ENCODE data around the gene TNK1.
"Not testable (repeated sequence)": the region's sequence is repeated elsewhere in the genome, so short reads cannot be mapped to it uniquely, and the experiment has no call there.

Gene TNK1

GRCh38 chr17:7363311-7363710 lies 17.6 kb upstream of the TNK1 start:
- CTCF ChIA-PET: interaction anchor here (1.8 to 3.0 kb wide), 2 partner anchors 10 to 198 kb away, joined by 5 to 17 read pairs; partner anchors contain the start of genes KCTD11 and TMEM95
- no peak overlapping the region for H3K4me3 ChIP-seq (ENCODE audit: low read depth, low read length)
- no peak for DNase-seq (ENCODE audit: low read depth, low spot score)
- POLR2A ChIA-PET: no interaction called here
- TF ChIP-seq CTCF (IDR thresholded peaks at IDR 0.05; ENCODE audit: insufficient read depth, low read length, missing control alignments): no peak

GRCh38 chr17:7365963-7366362 lies 14.9 kb upstream of the TNK1 start:
- CTCF ChIA-PET: interaction anchor here (1.6 kb wide), 1 partner anchor 10 kb away, joined by 13 read pairs; the partner anchor contains the start of gene TMEM95
- DNase-seq (ENCODE audit: low read depth, low spot score); POLR2A ChIA-PET; H3K4me3 ChIP-seq (ENCODE audit: low read depth, low read length): not testable (repeated sequence)

- no peak overlapping the region for H3K4me3 ChIP-seq (ENCODE audit: low read depth, low read length)
- no peak for DNase-seq (ENCODE audit: low read depth, low spot score)
- POLR2A ChIA-PET: no interaction called here
- no peak for TF ChIP-seq CTCF (IDR thresholded peaks at IDR 0.05; ENCODE audit: insufficient read depth, low read length, missing control alignments)
- CTCF ChIA-PET: interaction anchor here (5.2 kb wide), 1 partner anchor 12 kb away, joined by 42 read pairs; the partner anchor contains the start of gene TMEM95
These were observed 13.8 kb upstream of the TNK1 start for GRCh38 chr17:7367083-7367482.

GRCh38 chr17:7367918-7368598 lies 12.8 kb upstream of the TNK1 start:
- H3K4me3 ChIP-seq (ENCODE audit: low read depth, low read length): no peak overlapping the region
- DNase-seq (ENCODE audit: low read depth, low spot score): no peak
- CTCF ChIA-PET: interaction anchor here (5.2 kb wide), 1 partner anchor 13 kb away, joined by 42 read pairs; the partner anchor contains the start of gene TMEM95
- POLR2A ChIA-PET: interaction anchor here (0.7 kb wide), 1 partner anchor 15 kb away, joined by 3 read pairs; no protein-coding TSS in a partner anchor
- TF ChIP-seq CTCF (IDR thresholded peaks at IDR 0.05; ENCODE audit: insufficient read depth, low read length, missing control alignments): no peak

- DNase-seq (ENCODE audit: low read depth, low spot score); H3K4me3 ChIP-seq (ENCODE audit: low read depth, low read length); POLR2A ChIA-PET: not testable (repeated sequence)
- CTCF ChIA-PET: interaction anchor here (5.2 kb wide), 1 partner anchor 13 kb away, joined by 42 read pairs; the partner anchor contains the start of gene TMEM95
These were observed 12.3 kb upstream of the TNK1 start for GRCh38 chr17:7368599-7368994.

- no peak for DNase-seq (ENCODE audit: low read depth, low spot score)
- POLR2A ChIA-PET: no interaction called here
- no peak for TF ChIP-seq CTCF (IDR thresholded peaks at IDR 0.05; ENCODE audit: insufficient read depth, low read length, missing control alignments)
- H3K4me3 ChIP-seq (ENCODE audit: low read depth, low read length): no peak overlapping the region
- CTCF ChIA-PET: interaction anchor here (1.2 to 5.2 kb wide), 3 partner anchors 10 to 18 kb away, joined by 3 to 42 read pairs (median 4); partner anchors contain the start of genes TMEM95 and TNK1
These were observed 11.1 kb upstream of the TNK1 start for GRCh38 chr17:7369825-7370224.

GRCh38 chr17:7370853-7371252 lies 10.0 kb upstream of the TNK1 start:
- TF ChIP-seq CTCF (IDR thresholded peaks at IDR 0.05; ENCODE audit: insufficient read depth, low read length, missing control alignments): no peak
- no peak for DNase-seq (ENCODE audit: low read depth, low spot score)
- H3K4me3 ChIP-seq (ENCODE audit: low read depth, low read length): no peak overlapping the region
- POLR2A ChIA-PET: no interaction called here
- CTCF ChIA-PET: interaction anchor here (1.0 to 5.2 kb wide), 3 partner anchors 15 to 91 kb away, joined by 3 to 42 read pairs (median 3); partner anchors contain the start of gene TMEM95
